Vagina (tissue), 2 donors: Measurements from ENCODE around the gene GPX4.

ENCODE experiments used
- POLR2A ChIP-seq, 2 donors: fragments of 450-650 bp; IDR thresholded peaks; one replicate each; pipeline ENCODE4 v1.6.1; 2017; ENCODE audit warnings: antibody characterized with exemption in 2 of 2, mild to moderate bottlenecking in 2 of 2, moderate library complexity in 2 of 2
- POLR2AphosphoS5 ChIP-seq, 2 donors: sonication (generic); formaldehyde crosslinking; IDR thresholded peaks; one replicate each; pipeline ENCODE4 v1.9.0; 2017; ENCODE audit warnings: antibody characterized with exemption in 2 of 2, mild to moderate bottlenecking in 2 of 2, low read depth in 1 of 2; ENCODE audit not compliant: insufficient read depth in 1 of 2
- TF ChIP-seq, protein P1 (sequence below), 3 experiments: fragments of 450-650 bp in 2 of 3; fragments of 200-600 bp in 1 of 3; sonication (generic) in 1 of 3; IDR thresholded peaks; one replicate each; pipeline ENCODE4 v1.5.1; 2017 to 2019; ENCODE audit warnings: antibody characterized with exemption in 3 of 3, mild to moderate bottlenecking in 2 of 3, moderate library complexity in 2 of 3

DNA sequence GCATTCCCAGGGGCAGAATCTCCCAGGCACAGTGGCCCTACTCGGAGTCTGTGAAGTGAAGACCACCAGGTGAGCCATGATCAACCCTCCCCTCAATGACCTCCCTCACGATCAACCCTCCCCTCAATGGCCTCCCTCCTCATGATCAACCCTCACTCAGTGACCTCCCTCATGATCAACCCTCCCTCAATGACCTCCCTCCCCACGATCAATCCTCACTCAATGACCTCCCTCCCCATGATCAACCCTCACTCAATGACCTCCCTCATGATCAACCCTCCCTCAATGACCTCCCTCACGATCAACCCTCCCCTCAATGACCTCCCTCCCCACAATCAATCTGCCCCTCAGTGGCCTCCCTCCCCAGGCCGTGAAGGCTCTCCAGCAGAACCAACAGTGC lies 38.1 kb downstream of the GPX4 start:
- TF ChIP-seq, protein P1, sequence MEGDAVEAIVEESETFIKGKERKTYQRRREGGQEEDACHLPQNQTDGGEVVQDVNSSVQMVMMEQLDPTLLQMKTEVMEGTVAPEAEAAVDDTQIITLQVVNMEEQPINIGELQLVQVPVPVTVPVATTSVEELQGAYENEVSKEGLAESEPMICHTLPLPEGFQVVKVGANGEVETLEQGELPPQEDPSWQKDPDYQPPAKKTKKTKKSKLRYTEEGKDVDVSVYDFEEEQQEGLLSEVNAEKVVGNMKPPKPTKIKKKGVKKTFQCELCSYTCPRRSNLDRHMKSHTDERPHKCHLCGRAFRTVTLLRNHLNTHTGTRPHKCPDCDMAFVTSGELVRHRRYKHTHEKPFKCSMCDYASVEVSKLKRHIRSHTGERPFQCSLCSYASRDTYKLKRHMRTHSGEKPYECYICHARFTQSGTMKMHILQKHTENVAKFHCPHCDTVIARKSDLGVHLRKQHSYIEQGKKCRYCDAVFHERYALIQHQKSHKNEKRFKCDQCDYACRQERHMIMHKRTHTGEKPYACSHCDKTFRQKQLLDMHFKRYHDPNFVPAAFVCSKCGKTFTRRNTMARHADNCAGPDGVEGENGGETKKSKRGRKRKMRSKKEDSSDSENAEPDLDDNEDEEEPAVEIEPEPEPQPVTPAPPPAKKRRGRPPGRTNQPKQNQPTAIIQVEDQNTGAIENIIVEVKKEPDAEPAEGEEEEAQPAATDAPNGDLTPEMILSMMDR (IDR thresholded peaks at IDR 0.05) = no peak
- TF ChIP-seq POLR2A (IDR thresholded peaks at IDR 0.05) = no peak
- no peak for TF ChIP-seq POLR2AphosphoS5 (IDR thresholded peaks at IDR 0.05; ENCODE audit: insufficient read depth in 1 of 2, low read depth in 1 of 2)
